ENCODE measurements around the gene ATP5MC2.

GRCh38 chr12:53657041-53657440, 18.8 kb downstream of the ATP5MC2 start:
- TF ChIP-seq CTCF (conservative IDR thresholded peaks at IDR 0.05; ENCODE audit: low read depth, low read length) (no peak), EZH2phosphoT487 (IDR thresholded peaks at IDR 0.05; ENCODE audit: borderline replicate concordance, low read length) (no peak), EZH2 (IDR thresholded peaks at IDR 0.05; ENCODE audit: low read length, unreplicated experiment) (no peak)
